ENCODE results near the gene SNRPD2.
A peak's percentile ranks its signal among the peaks of the same experiment; 100 is the strongest.

The SNRPD2 gene

DNA sequence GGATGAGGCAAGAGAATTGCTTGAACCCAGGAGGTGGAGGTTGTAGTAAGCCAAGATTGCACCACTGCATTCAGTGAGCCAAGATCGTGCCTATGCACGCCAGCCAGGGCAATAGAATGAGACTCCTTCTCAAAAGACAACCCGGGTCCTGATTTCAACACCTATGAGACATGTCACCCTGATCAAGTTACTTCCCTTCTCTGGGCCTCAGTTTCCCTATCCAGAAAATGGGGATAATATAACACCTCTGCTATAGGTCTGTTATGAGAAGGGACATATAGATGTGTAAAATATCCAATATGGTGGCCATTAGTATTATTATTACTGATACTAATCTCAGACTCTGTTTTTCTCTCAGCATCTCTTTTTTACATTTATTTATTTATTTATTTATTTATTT is 36.7 kb downstream of the SNRPD2 start:
- DNase-seq (ENCODE audit: low read depth) = no peak

DNA sequence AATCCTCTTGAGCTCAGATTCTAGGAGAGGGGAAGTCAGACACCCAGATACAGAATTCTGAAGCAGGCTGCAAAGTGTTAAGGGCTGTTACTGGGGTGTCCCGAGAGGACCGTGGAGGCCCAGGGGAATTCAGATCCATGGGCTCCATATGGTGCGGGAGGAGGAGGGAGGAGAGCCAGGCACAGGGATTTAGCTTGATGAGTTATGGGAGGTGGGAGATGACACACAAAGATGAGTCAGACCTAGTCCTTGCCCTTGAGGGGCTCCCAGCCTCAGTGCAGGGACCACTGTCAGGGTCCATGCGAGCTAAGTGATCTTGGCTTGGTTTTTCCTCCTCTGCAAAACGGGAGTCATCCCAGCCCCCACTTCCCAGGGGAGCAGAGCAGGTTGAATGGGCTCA is 38.1 kb downstream of the SNRPD2 start:
- DNase-seq (ENCODE audit: low read depth) = no peak

GRCh38 chr19:45650722-45651121 is 41.0 kb downstream of the SNRPD2 start:
- no peak for DNase-seq (ENCODE audit: low read depth)

- DNase-seq (ENCODE audit: low read depth) = no peak
Measured at GRCh38 chr19:45646345-45646698, 45.4 kb downstream of the SNRPD2 start.

DNA sequence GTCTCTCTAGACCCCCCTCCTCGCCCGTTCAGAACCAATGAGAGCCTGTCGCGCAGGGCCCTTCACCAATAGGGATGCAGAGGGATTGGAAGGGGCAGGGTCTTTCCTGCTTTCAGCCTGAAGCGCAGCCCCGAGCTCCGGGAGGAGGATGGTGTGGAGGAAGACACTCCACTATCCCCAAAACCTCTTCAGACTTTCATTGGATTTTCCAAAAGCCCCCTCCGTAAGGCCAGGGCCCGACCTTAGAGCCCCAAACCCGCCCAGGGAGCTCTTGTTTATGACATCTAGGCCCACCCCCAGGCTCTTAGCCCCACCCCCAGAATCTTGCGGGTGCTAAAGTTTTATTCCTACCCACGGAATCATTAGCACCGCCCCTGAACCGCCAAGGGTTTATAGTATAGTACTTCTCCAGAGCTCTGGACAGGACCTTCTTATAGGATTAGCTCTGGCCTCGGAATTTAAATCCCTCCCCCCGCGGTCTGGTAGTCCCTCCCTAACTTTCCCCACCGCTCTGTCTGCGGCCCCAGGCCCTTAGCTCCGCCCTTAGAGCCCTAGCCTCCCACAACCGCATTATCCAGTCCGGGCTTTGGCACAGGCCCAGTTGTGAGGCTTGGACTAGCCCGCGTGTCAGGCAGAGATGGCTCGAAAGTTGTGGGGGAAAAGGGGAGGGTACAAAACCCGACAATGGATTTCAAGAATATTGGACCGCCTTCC is 46.0 kb downstream of the SNRPD2 start:
- DNase-seq (ENCODE audit: low read depth) = peak; percentile 53

GRCh38 chr19:45645068-45645630 is 46.6 kb downstream of the SNRPD2 start:
- DNase-seq (ENCODE audit: low read depth) = no peak

DNA sequence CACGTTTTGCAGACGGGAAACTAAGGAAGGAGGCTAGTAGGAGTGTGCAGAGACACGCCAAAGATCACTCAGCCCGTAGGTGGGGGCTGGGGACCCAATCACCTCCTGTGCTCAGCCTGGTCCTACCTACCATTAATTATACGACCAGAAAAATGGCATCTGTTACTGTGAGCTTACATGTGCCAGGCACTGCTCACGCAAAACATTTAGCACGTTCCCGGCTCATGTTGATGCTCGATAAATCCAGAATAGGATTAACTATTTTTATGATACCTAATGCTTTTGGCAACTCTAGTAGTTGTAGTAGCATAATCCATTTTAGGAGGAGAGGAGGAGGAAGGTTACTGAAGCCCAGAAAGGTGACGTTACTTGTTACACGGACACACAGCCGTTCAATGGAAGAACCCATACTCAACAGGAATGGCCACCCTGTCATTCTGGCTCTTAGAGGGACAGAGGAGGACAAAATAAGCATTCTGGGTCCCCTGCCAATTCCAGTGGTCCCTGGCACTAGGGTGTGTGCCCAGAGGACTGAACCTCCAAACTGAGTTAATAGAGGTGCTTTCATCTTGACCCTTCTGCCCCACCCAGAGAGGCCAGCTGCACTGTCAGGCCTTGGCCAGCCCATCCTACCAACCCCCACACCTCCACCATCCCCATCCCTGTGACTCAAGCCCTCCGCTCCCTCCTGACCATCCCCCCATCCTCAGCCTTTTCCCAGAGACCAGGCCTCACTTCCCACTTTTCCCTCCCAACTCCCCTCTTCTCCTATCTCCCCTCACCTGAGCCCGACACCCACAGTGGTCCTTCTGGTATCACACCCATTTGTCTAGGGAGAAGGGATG is 47.6 kb downstream of the SNRPD2 start:
- DNase-seq (ENCODE audit: low read depth) = no peak

DNA sequence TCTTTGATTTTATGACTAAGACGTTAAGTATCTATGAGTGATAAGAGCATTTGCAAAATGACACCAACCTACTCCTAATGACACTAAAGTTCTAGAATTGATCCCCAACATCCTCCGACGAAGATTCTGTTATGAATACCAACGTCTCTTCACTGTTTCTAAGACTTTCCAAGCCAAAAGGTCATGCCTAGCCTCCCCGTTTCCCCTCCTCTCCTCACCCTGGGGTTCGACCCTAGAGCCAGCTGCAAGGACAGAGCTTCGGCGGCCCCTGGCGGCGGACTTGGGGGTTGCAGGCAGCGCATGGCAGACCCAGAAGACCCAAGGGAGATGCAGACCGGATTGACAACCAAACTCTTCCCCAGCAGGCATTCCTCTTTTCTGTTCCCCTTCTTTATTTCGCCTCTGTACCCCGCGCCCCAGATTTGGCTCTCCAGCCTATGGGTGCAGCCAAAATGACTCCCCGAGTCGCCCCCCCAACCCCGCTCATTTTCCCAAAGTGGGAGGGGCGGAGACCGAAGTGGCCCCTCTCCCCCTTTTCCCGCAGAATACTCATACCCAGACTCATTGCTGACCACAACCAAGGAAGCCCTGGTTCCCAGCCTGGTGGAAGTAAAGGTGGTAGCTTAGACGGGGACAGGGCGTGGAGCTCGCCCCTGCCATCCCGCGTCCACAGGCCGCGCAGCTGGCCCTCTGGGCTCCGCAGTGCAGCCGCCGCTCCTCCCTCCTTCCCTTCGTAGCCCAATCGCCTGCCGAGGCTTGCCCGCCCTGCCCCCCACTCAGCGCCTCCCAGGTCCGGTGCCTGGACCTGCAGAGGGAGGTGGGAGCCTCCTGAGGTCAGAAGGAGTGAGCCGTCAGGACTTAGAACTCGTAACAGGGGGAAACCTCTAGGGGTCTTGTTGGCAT is 48.5 kb downstream of the SNRPD2 start:
- DNase-seq (ENCODE audit: low read depth) = peak; percentile 86

GRCh38 chr19:45641274-45642105 is 50.3 kb downstream of the SNRPD2 start:
- DNase-seq (ENCODE audit: low read depth) = peak; percentile 52

DNA sequence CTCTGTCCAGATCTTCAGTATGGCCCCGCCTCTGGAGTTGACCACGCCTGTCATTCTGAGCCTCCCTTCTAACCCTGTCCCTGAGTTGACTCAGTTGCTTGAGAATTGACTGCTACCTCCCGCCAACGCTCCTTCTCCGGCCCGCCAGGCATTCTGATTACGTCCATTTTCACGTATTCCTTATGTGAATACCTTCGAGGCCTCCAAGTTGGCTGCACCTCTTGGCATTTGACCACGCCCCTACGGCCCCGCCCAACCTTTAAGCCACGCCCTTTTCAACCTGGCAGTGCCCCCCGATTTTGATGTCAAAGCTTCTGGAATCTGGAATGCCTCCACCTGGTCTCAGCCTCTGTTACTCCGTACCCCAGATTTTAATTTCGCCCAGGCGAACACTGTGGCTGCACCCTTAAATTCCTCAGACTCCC is 50.9 kb downstream of the SNRPD2 start:
- DNase-seq (ENCODE audit: low read depth) = no peak

- DNase-seq (ENCODE audit: low read depth) = peak; percentile 17
Measured at GRCh38 chr19:45638930-45639729, 52.6 kb downstream of the SNRPD2 start, which contains the start of gene EML2. Gene EML2 (minus strand): TSS chr19:45639397. CDS start chr19:45639376, 21 bp downstream.

DNA sequence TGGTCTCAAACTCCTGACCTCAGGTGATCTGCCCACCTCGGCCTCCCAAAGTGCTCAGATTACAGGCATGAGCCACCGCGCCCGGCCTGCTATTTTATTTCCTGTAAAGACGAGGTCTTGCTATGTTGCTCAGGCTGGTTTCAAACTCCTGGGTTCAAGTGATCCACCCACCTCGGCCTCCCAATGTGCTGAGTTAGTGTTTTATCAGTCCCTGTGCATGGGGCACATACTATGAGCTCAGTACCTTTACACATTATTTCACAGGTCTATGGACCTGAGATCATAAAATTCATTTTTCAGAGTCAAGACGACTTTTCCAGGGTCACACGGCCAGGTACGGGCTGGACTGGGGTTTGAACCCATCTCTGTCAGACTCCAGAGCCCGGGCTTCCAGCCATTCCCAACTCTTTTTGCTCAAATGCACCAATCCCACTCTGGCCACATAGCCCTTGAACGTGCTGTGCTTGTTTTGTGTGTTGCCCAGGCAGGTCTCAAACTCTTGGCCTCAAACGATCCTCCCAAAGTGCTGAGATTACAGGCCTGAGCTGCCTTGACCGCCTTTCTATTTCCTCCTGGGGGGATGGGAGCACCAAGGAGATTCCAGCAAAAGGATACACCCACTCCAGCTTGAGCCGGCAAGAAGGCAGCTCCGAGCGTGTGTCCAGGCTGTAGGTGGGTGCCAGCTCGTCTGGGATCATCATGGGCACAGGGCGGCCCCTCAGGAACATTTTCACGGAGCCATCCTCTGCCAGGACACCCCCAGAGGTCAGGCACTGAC is 53.7 kb downstream of the SNRPD2 start:
- DNase-seq (ENCODE audit: low read depth) = no peak
